Stimulated activated CD8-positive, alpha-beta memory T cell treated with anti-CD3 and anti-CD28 coated beads, Interleukin-12 subunit alpha, Interleukin-12 subunit beta, amount 100 ng/mL, for 1 hour (primary cell): Measurements from ENCODE around the gene CCDC120.

Experiments used
- DNase-seq: peaks from one replicate; pipeline ENCODE4 v3.0.0-alpha.2; 2020; ENCODE audit warnings: low read depth

The CCDC120 gene

GRCh38 chrX:49102190-49102589 is 43.4 kb downstream of the CCDC120 start:
- no peak for DNase-seq

DNA sequence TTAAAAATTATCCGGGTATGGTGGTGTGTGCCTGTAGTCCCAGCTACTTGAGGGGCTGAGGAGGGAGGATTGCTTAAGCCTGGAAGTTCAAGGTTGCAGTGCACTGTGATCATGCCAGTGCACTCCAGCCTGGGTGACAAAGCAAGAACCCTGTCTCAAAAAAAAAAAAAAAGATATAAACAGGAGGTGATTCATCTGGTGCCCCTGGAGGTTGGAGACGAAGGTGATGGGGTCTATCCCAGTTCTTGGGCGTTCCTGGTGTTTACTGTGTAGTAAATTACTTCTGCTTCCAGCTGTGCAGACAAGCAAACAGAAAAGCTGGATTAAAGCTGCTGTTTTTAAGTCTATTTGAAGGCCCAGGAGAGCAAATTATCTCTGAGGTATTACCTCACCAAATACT is 44.8 kb downstream of the CCDC120 start:
- DNase-seq: no peak

DNA sequence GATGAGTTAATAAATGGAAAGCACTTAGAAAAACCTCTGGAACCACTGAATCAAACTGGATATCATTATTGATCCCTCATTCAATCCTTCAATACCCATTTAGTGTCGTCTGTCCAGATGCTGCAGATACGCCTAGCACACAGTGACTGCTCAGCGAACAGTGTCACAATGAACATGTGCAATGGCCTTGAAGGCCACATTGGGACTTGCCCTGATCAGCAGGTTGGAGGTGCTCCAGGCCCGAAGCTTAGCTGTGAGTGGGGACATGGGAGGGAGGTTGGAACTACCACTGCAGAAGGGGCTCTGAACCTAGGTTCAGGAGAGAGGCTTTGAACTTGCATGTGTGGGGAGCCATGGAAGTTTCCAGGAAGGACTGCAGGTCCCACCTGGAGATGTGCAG is 47.5 kb downstream of the CCDC120 start:
- DNase-seq: no peak

- DNase-seq: no peak
These were observed 48.1 kb downstream of the CCDC120 start for GRCh38 chrX:49106930-49107329.

- no peak for DNase-seq
These were observed 49.8 kb downstream of the CCDC120 start for GRCh38 chrX:49108641-49109040.

DNA sequence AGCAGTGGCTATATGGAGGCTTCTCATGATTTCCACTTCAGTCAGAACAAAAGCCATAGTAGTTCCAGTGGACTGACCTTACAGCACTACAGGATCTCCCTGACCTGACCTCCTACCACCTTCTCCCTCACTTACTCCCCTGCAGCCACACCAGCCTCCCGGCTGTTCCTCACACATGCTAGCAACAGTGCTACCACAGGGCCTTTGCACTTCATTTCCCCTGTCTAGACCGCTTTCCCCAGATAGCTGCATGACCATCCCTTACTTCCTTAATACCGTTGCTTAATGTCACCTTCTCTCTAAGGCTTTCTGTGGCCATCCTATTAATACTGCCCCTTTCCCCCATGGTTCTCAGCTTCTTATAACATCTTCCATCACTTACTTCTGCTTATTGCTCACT is 51.6 kb downstream of the CCDC120 start:
- DNase-seq: no peak

GRCh38 chrX:49111791-49112190 is 53.0 kb downstream of the CCDC120 start:
- no peak for DNase-seq

- DNase-seq: no peak
These were observed 57.3 kb downstream of the CCDC120 start for GRCh38 chrX:49116076-49116475.

- DNase-seq: no peak
These were observed 57.9 kb downstream of the CCDC120 start for GRCh38 chrX:49116716-49117115.

DNA sequence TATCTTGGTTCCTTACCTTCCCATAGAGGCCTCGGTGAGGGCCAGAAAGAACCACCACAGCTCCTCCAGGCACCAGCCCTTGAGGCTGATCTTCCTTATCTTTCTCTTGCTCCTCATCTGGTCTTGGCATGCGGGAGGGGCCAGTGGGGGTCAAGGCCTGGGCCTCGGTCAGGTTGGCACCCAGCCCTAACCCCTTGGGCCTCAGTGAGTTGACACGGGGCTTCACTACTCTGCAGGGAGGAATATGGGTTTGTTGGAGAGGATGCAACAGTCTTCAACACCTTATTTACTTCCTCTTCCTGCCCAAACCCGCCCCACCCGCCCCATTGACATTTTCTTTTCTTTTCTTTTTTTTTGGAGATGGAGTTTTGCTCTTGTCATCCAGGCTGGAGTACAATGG is 58.8 kb downstream of the CCDC120 start:
- DNase-seq: no peak
